Karpas-422 (cell line): ENCODE data around the gene WWP2. TPM values are rescaled to one million over a fixed set of nuclear protein-coding genes. Genes with fewer than 3 reads are reported as not detected.

Experiments used
- DNase-seq: peaks from one replicate; pipeline ENCODE4 v3.0.0-alpha.2; 2015
- H2AFZ ChIP-seq: fragments of 200-600 bp; sonication (generic); 2 replicates; pipeline ENCODE4 v1.6.1; 2014; ENCODE audit warnings: antibody characterized with exemption, low read length, mixed read lengths
- H3K27ac ChIP-seq: fragments of 200-600 bp; sonication (generic); 2 replicates; pipeline ENCODE4 v1.5.1; 2014; ENCODE audit warnings: mild to moderate bottlenecking, low read length, moderate library complexity
- H3K27me3 ChIP-seq: fragments of 200-600 bp; sonication (generic); 2 replicates; pipeline ENCODE4 v1.6.1; 2014; ENCODE audit warnings: low read length, mixed read lengths
- H3K36me3 ChIP-seq: fragments of 200-600 bp; sonication (generic); 2 replicates; pipeline ENCODE4 v1.6.1; 2014; ENCODE audit warnings: low read length, mixed read lengths; ENCODE audit not compliant: insufficient read depth
- H3K4me1 ChIP-seq: fragments of 200-600 bp; sonication (generic); 2 replicates; pipeline ENCODE4 v1.6.1; 2014; ENCODE audit warnings: mild to moderate bottlenecking, low read length, mixed read lengths
- H3K4me2 ChIP-seq: fragments of 200-600 bp; sonication (generic); 2 replicates; pipeline ENCODE4 v1.6.1; 2014; ENCODE audit warnings: low read length, low read depth, mild to moderate bottlenecking; ENCODE audit not compliant: poor library complexity, severe bottlenecking
- H3K4me3 ChIP-seq: fragments of 200-600 bp; sonication (generic); 2 replicates; pipeline ENCODE4 v1.5.1; 2014; ENCODE audit warnings: mild to moderate bottlenecking, antibody characterized with exemption, low read length, mixed read lengths
- H3K79me2 ChIP-seq: fragments of 200-600 bp; sonication (generic); 2 replicates; pipeline ENCODE4 v1.6.1; 2014; ENCODE audit warnings: mild to moderate bottlenecking, low read length, mixed read lengths
- H3K9ac ChIP-seq: fragments of 200-600 bp; sonication (generic); 2 replicates; pipeline ENCODE4 v1.6.0; 2014; ENCODE audit warnings: low read length
- H3K9me2 ChIP-seq: fragments of 200-600 bp; sonication (generic), shearing (Covaris generic); replicated peaks from 2 replicates; pipeline ENCODE4 v1.6.0; 2014; ENCODE audit warnings: mild to moderate bottlenecking, low read length, moderate library complexity; ENCODE audit not compliant: insufficient read depth
- H3K9me3 ChIP-seq: fragments of 300-700, 200-600 bp; sonication (generic); 2 replicates; pipeline ENCODE4 v1.6.1; 2014; ENCODE audit warnings: low read length, mixed read lengths
- H4K20me1 ChIP-seq: fragments of 200-600 bp; sonication (generic); 2 replicates; pipeline ENCODE4 v1.6.1; 2014; ENCODE audit warnings: mild to moderate bottlenecking, antibody characterized with exemption, low read length, low read depth; ENCODE audit not compliant: insufficient read depth
- total RNA-seq: library from RNA; depleted of rRNA; stranded (reverse); fragments of >200 nt; shearing (Covaris generic); gene quantifications from 2 replicates; pipeline ENCODE4 v1.2.3, GENCODE V29; 2014; ENCODE audit warnings: low replicate concordance

WWP2 gene
- total RNA-seq, 1 experiment from 2014 or later: 30.7 TPM

GRCh38 chr16:69890892-69891282, 128.8 kb downstream of the WWP2 start:
- H3K27ac ChIP-seq: no peak overlapping the region
- H3K4me1 ChIP-seq: peaks cover 47% of the 10 kb centered on the region
- no peaks in the 10 kb centered on the region for H4K20me1 ChIP-seq
- H3K4me2 ChIP-seq: no peak overlapping the region
- no peaks in the 10 kb centered on the region for H3K79me2 ChIP-seq
- no peaks in the 10 kb centered on the region for H3K27me3 ChIP-seq
- H2AFZ ChIP-seq: no peak overlapping the region
- no peaks in the 10 kb centered on the region for H3K36me3 ChIP-seq
- no peak overlapping the region for H3K9ac ChIP-seq
- no peak for DNase-seq
- no peaks in the 10 kb centered on the region for H3K9me3 ChIP-seq
- no peak overlapping the region for H3K4me3 ChIP-seq
- H3K9me2 ChIP-seq: no peaks in the 10 kb centered on the region

DNA sequence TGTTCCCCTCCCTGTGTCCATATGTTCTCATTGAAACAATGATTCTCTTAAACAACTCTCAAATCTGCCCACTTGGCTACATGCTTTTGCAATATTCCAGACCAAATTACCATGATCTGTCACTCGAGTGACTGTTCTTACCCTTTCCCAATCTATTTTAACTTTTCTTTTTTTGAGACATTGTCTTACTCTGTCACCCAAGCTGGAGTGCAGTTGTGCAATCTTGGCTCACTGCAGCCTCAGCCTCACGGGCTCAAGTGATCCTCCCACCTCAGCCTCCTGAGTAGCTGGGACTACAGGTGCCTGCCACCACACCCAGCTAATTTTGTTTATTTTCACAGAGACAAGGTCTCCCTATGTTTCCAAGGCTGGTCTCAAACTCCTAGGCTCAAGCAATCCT, 130.2 kb downstream of the WWP2 start:
- no peak overlapping the region for H3K27ac ChIP-seq
- no peaks in the 10 kb centered on the region for H3K36me3 ChIP-seq
- no peaks in the 10 kb centered on the region for H3K9me2 ChIP-seq
- no peak overlapping the region for H3K9ac ChIP-seq
- H2AFZ ChIP-seq: no peak overlapping the region
- no peak for DNase-seq
- peaks cover 42% of the 10 kb centered on the region for H3K4me1 ChIP-seq
- H3K79me2 ChIP-seq: no peaks in the 10 kb centered on the region
- no peak overlapping the region for H3K4me3 ChIP-seq
- H4K20me1 ChIP-seq: no peaks in the 10 kb centered on the region
- no peaks in the 10 kb centered on the region for H3K9me3 ChIP-seq
- no peaks in the 10 kb centered on the region for H3K27me3 ChIP-seq
- H3K4me2 ChIP-seq: no peak overlapping the region

- H3K4me2 ChIP-seq: peak overlapping the region; percentile 45
- peaks cover 34% of the 10 kb centered on the region for H3K4me1 ChIP-seq
- no peaks in the 10 kb centered on the region for H3K36me3 ChIP-seq
- H3K79me2 ChIP-seq: no peaks in the 10 kb centered on the region
- no peaks in the 10 kb centered on the region for H4K20me1 ChIP-seq
- H2AFZ ChIP-seq: no peak overlapping the region
- no peaks in the 10 kb centered on the region for H3K27me3 ChIP-seq
- H3K9ac ChIP-seq: no peak overlapping the region
- no peak for DNase-seq
- H3K4me3 ChIP-seq: no peak overlapping the region
- H3K9me2 ChIP-seq: no peaks in the 10 kb centered on the region
- peak overlapping the region; percentile 46 for H3K27ac ChIP-seq
- no peaks in the 10 kb centered on the region for H3K9me3 ChIP-seq
These were observed 131.0 kb downstream of the WWP2 start for GRCh38 chr16:69893106-69893505.

- Histone ChIP-seq H4K20me1 (no peaks in the 10 kb centered on the region), H3K4me3 (no peak overlapping the region), H3K79me2 (no peaks in the 10 kb centered on the region)
These were observed 132.5 kb downstream of the WWP2 start for GRCh38 chr16:69894676-69895075.

DNA sequence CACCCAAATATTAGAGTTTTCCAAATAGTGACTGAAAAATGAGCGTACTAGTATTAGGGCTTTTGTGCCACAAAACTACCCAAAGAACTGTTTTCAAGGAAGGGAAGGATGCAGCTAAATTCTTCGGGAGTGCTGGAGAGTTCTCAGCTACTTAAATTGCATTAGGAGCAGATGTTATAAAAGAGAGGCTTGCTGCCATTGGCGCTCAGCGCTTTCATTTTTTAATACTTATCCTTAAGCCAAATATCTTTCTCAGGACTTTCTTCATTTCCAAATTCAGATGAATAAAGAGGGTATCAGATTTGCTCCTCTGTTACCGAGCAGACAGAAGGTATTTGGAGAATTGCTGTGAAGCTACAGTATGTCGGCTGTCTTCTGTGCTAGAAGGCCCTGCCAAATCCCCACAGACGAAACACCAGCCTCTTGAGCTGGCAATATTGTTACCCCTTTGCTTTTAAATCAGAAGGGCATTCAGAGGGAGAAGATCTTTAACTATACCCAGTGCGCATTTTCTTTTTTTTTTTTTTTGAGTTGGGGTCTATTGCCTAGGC, 141.8 kb downstream of the WWP2 start:
- H3K9ac ChIP-seq: no peak overlapping the region
- no peaks in the 10 kb centered on the region for H3K27me3 ChIP-seq
- no peaks in the 10 kb centered on the region for H3K79me2 ChIP-seq
- no peak for DNase-seq
- H3K27ac ChIP-seq: no peak overlapping the region
- no peak overlapping the region for H2AFZ ChIP-seq
- H4K20me1 ChIP-seq: no peaks in the 10 kb centered on the region
- H3K4me2 ChIP-seq: no peak overlapping the region
- H3K36me3 ChIP-seq: no peaks in the 10 kb centered on the region
- H3K9me3 ChIP-seq: no peaks in the 10 kb centered on the region
- no peaks in the 10 kb centered on the region for H3K9me2 ChIP-seq
- peaks cover 16% of the 10 kb centered on the region for H3K4me1 ChIP-seq
- H3K4me3 ChIP-seq: no peak overlapping the region

More at GRCh38 chr16:69894676-69895075, 132.5 kb downstream of the WWP2 start:
- Histone ChIP-seq H3K9me3 (no peaks in the 10 kb centered on the region), H2AFZ (no peak overlapping the region), H3K4me1 (peaks cover 31% of the 10 kb centered on the region), H3K27me3 (no peaks in the 10 kb centered on the region), H3K27ac (peak overlapping the region; percentile 65), H3K4me2 (no peak overlapping the region), H3K36me3 (no peaks in the 10 kb centered on the region), H3K9ac (no peak overlapping the region), H3K9me2 (no peaks in the 10 kb centered on the region)
- no peak for DNase-seq

- DNase-seq: no peak
- no peaks in the 10 kb centered on the region for H3K9me2 ChIP-seq
- H3K9ac ChIP-seq: no peak overlapping the region
- no peaks in the 10 kb centered on the region for H4K20me1 ChIP-seq
- H3K79me2 ChIP-seq: no peaks in the 10 kb centered on the region
- no peak overlapping the region for H2AFZ ChIP-seq
- H3K27me3 ChIP-seq: no peaks in the 10 kb centered on the region
- no peak overlapping the region for H3K4me3 ChIP-seq
- no peak overlapping the region for H3K4me2 ChIP-seq
- no peaks in the 10 kb centered on the region for H3K9me3 ChIP-seq
- H3K4me1 ChIP-seq: peaks cover 16% of the 10 kb centered on the region
- H3K36me3 ChIP-seq: no peaks in the 10 kb centered on the region
- no peak overlapping the region for H3K27ac ChIP-seq
These were observed 142.5 kb downstream of the WWP2 start for GRCh38 chr16:69904495-69905170.

DNA sequence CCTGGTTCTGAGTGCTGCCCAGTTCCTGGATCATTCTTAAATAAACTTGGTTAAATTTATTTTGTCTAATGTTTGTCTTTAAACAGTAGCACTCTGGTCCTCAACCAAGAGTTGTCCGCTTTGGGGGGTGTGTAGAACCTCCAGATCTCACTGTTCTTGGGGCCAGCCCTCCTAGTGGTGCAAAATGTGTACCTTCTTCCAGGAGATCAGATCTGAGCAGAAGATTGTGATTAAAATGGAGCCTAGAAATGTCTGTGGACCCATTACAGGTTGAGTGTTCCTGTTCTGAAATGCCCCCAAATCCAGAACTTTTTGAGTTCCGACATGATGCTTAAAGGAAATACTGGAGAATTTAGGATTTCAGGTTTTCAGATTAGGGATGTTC, 143.0 kb downstream of the WWP2 start:
- Histone ChIP-seq H3K79me2 (no peaks in the 10 kb centered on the region), H3K4me3 (no peak overlapping the region), H2AFZ (no peak overlapping the region), H3K27me3 (no peaks in the 10 kb centered on the region), H3K9me3 (no peaks in the 10 kb centered on the region), H3K27ac (no peak overlapping the region), H3K4me1 (peaks cover 16% of the 10 kb centered on the region), H3K4me2 (no peak overlapping the region), H3K9ac (no peak overlapping the region), H4K20me1 (no peaks in the 10 kb centered on the region), H3K9me2 (no peaks in the 10 kb centered on the region), H3K36me3 (no peaks in the 10 kb centered on the region)
- no peak for DNase-seq

GRCh38 chr16:69906838-69907401, 144.8 kb downstream of the WWP2 start:
- no peak overlapping the region for H3K9ac ChIP-seq
- no peaks in the 10 kb centered on the region for H3K9me3 ChIP-seq
- DNase-seq: peak; percentile 63
- peaks cover 16% of the 10 kb centered on the region for H3K4me1 ChIP-seq
- peak overlapping the region; percentile 49 for H3K27ac ChIP-seq
- no peaks in the 10 kb centered on the region for H3K27me3 ChIP-seq
- H2AFZ ChIP-seq: no peak overlapping the region
- H3K4me3 ChIP-seq: no peak overlapping the region
- H3K36me3 ChIP-seq: no peaks in the 10 kb centered on the region; the same call in 1 of the 2 replicates
- H4K20me1 ChIP-seq: no peaks in the 10 kb centered on the region
- H3K9me2 ChIP-seq: no peaks in the 10 kb centered on the region
- peak overlapping the region; percentile 31 for H3K4me2 ChIP-seq
- no peaks in the 10 kb centered on the region for H3K79me2 ChIP-seq
